Right cardiac atrium (tissue), 5 donors: ENCODE results near the gene GLIS1. TPM values are rescaled to one million over a fixed set of nuclear protein-coding genes. Genes with fewer than 3 reads are reported as not detected.

ENCODE experiments used
- ATAC-seq, 2 donors: fragments of 200-7000 bp; cut with Tn5 transposase; one replicate each; pipeline versions ENCODE4 v1.8.0 to v1.9.1; 2020; ENCODE audit warnings: moderate library complexity in 2 of 2, mild to moderate bottlenecking in 1 of 2
- DNase-seq, 3 donors: peaks; one replicate each; pipeline ENCODE4 v3.0.0-alpha.2; 2020
- H3K27ac ChIP-seq: one replicate; pipeline ENCODE4 v1.5.1; 2013; ENCODE audit warnings: mild to moderate bottlenecking, low read length, control low read depth, moderate library complexity
- H3K27me3 ChIP-seq: one replicate; pipeline ENCODE4 v1.6.1; 2013; ENCODE audit not compliant: control insufficient read depth, insufficient read depth
- H3K4me1 ChIP-seq: one replicate; pipeline ENCODE4 v1.6.1; 2013; ENCODE audit warnings: low read length; ENCODE audit not compliant: control insufficient read depth, insufficient read depth
- H3K4me3 ChIP-seq: one replicate; pipeline ENCODE4 v1.5.1; 2013; ENCODE audit warnings: low read length, control low read depth
- H3K9me3 ChIP-seq: one replicate; pipeline ENCODE4 v1.6.1; 2013; ENCODE audit warnings: low read length; ENCODE audit not compliant: control insufficient read depth
- WGBS: extraction: QIAGEN DNeasy Blood & Tissue Kit; methylation state at CpG from one replicate; pipeline ENCODE4 v1.1.7; 2013; 5-methylcytosine and 5-hydroxymethylcytosine counted together
- intact Hi-C, 4 donors: fragments of 100-400 bp; cut with DNase I; formaldehyde crosslinking; loops; one replicate each; pipeline versions ENCODE4 v1.11.0 to v1.14.0; 2022 to 2023
- polyA plus RNA-seq: library from polyadenylated mRNA; stranded (reverse); fragments of 200-250 nt; gene quantifications from one replicate; pipeline ENCODE4 v1.2.3, GENCODE V29; 2013
- total RNA-seq, 4 donors: library from RNA; stranded (reverse); fragmentation: NEBNext Ultra II Directional; extraction: Animal tissue kit (Norgen Biotek cat#: 25700); gene quantifications; one replicate each; pipeline ENCODE4 v1.2.1, GENCODE V29; 2021
- donor health status: healthy with polysubstance abuse.
- donor health status: DM: no; HTN: yes; CAD: no.
- donor health status: DM: no; HTN: no; CAD: no.
- donor health status: DM: no; HTN: yes; CAD: no; lungs with severe emphysema.
- donor health status: DM: yes; HTN: yes; CAD: no.

Gene GLIS1
- total and polyA plus RNA-seq, 5 donors, result 0.14 to 0.37 (median 0.35) TPM

DNA sequence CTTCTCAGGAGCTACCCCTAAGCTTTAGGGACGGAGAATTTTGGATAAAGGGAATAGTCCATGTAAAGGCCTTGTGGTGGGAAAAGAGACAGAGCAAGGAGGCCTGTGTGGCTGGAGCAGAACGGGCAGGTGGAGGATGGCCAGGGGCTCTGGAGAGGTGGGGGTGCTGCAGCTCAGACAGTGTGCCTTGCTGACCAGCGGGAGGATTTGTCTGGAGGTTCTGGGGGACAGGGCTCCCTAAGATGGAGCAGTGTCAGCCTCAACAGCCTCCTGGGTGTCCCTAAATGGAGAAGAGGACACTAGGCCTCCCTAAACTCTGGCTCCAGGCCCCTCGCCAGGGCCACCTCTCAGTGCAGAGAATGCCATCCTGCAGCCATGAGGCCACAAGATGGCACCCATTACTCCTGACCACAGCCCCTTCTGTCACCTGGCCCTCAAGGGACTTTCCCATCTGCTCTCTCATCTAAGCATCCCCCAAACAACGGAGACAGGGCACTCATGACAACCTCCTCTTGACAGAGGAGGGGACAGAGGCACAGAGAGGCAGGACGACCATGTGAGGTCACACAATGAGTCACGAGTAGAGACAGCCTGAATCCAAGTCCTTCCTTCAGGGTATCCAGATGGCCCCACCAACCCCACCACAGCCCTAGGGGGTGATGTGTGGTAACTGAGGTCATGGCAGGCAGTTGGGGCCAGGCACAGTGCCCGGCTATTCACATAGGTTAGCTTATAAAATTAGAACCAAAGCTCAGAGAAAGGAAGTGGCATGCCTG is 185.0 kb downstream of the GLIS1 start:
- Histone ChIP-seq H3K4me3 (no peak overlapping the region), H3K27ac (no peak overlapping the region), H3K9me3 (no peaks in the 10 kb centered on the region), H3K4me1 (no peaks in the 10 kb centered on the region), H3K27me3 (no peaks in the 10 kb centered on the region)
- ATAC-seq, result no peak
- intact Hi-C loops, result no loop called here
- 74% methylated on average over 8 of the region's 8 CpGs for WGBS
- DNase-seq, result peak in 1 of 3 donors; percentile 6

DNA sequence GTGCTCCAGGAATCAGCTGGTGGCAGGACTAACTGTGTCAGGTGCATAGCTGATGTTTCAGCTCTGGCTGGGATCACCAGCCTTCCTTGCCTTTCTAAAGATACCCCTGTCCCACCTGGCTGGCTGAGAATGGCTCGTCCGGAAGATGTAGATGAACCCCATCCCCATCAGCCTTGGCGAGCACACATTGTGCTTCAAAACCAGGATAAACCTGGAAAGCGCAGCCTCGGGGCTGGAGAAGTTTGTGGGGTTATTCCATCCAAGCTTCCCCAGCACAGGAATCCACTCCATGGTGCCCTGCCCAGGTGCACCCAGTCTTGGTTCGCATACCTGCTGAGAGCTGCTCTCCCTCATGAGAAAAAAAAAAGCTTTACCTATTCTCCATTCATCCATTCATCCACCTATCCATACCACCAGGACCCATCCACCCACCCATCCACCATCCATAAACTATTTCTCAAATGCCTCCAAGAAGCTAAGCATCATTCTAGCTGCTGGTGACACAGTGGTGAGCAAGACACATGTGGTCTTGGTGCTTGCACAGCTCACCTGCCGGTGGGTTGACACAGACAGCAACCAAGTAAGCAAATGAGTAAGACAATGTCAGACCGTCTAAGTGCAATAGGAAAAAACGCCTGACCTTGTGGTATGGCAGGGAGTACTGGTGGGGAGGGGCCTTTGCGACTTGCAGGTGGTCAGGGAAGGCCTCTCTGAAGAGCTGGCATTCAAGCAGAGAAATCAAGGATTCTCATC is 185.8 kb downstream of the GLIS1 start:
- H3K4me1 ChIP-seq, result no peaks in the 10 kb centered on the region
- WGBS, result 87% methylated on average over 10 of the region's 10 CpGs
- peak in 1 of 3 donors; percentile 3 for DNase-seq

DNA sequence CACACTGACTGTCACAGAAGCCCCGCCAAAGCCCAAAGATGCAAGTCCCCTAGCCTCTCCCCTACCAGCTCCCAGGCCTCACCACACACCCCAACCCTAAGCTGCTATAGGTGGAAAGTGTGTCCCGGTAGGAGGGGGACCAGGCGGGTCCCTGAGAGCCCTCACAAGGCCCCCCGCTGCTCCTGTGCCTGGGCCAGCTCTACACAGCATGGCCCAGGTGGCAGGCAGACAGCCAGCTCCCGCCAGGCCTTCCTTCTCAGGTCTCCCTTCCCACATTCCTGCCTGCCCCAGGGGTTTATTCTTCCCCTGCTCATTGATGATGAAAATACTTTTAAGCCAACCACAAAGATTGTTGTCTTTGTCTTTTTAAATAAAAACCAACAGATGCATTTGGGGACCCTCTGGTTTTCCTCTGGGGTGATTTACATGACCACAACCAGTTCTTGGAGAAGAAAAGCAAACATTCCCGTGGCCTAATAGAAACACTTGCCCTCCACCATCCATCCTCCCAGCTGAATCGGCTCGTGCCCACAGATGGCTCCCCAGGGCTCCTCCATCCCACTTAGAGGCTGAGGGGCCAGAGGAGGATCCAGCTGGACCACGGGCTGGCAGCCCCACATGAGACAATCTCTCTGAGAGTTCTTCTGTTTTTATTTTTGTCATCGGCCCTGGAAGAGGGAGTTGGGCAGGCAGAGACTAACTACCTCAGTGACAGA is 186.7 kb downstream of the GLIS1 start:
- ATAC-seq (no peak), DNase-seq (peak in 1 of 3 donors; percentile 25)
- intact Hi-C loops, result no loop called here
- 59% methylated on average over 10 of the region's 10 CpGs for WGBS
- Histone ChIP-seq H3K27me3 (no peaks in the 10 kb centered on the region), H3K4me1 (no peaks in the 10 kb centered on the region), H3K4me3 (no peak overlapping the region), H3K27ac (no peak overlapping the region), H3K9me3 (no peaks in the 10 kb centered on the region)

More for the DNA sequence above, 185.8 kb downstream of the GLIS1 start:
- Histone ChIP-seq H3K27ac (no peak overlapping the region), H3K9me3 (no peaks in the 10 kb centered on the region), H3K4me3 (no peak overlapping the region), H3K27me3 (no peaks in the 10 kb centered on the region)
- ATAC-seq, result no peak
- intact Hi-C loops, result no loop called here

DNA sequence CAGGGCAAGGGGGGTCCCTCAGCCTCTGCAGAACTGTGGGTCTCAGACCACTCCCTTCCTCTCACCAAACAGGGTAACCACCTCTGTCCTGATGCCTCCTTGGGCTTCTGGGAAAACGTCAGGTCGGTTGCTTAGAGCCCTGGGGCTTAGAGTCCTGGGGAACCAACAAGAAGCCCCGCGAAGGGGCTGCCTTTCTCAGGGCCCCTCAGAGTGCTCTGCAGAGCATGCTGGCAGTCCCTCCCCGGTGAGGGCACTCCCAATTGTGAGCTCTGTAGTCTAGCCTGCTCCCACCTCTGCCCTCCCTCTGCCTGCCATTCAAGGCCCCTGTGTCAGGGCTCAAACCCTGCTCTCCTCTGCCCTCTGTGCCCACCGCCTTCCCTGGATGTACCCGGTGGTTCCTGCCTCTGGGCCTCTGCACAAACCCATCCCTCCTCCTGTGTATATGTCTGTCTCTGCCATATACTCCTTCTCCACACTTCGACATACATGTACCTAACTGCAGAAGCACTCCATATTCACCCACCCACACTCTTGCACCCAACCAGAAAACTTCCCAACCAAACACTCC is 187.5 kb downstream of the GLIS1 start:
- 77% methylated on average over 8 of the region's 8 CpGs for WGBS
- DNase-seq (peak in 1 of 3 donors; percentile 16), ATAC-seq (no peak)
- Histone ChIP-seq H3K4me1 (no peaks in the 10 kb centered on the region), H3K9me3 (no peaks in the 10 kb centered on the region), H3K4me3 (no peak overlapping the region), H3K27me3 (no peaks in the 10 kb centered on the region), H3K27ac (no peak overlapping the region)
- intact Hi-C loops, result no loop called here

DNA sequence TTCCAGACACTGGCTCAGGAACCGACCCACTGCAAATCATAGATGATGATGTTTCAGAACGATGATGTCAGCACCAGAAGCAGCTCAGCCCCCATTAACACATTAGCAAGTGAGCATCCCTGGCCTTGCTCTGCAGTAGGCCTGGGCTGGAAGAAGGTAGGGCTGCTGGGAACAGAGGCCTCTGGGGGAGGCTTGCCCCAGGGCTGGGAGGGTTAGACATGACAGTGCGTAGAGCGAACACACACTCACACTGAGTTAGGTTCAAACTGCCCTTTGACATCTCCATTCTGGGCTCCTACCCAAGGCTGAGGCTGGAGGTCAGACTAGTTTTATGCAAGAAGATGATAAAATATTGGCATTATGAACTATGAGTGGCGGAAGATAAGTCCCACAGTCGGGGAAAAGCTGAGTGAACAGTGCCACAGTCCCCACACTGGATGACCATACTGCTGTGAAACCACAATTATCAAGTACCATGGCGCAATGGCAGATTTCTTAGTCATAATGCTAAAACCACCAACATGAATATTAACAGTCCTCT is 188.7 kb downstream of the GLIS1 start:
- H3K4me3 ChIP-seq, result no peak overlapping the region
- intact Hi-C loops, result no loop called here
- ATAC-seq (peak in 1 of 2 donors; percentile 19), DNase-seq (peak in 1 of 3 donors; percentile 52)
- H3K27me3 ChIP-seq, result no peaks in the 10 kb centered on the region
- no peak overlapping the region for H3K27ac ChIP-seq
- H3K4me1 ChIP-seq, result no peaks in the 10 kb centered on the region
- 55% methylated on average over 7 of the region's 7 CpGs for WGBS
- H3K9me3 ChIP-seq, result no peaks in the 10 kb centered on the region

DNA sequence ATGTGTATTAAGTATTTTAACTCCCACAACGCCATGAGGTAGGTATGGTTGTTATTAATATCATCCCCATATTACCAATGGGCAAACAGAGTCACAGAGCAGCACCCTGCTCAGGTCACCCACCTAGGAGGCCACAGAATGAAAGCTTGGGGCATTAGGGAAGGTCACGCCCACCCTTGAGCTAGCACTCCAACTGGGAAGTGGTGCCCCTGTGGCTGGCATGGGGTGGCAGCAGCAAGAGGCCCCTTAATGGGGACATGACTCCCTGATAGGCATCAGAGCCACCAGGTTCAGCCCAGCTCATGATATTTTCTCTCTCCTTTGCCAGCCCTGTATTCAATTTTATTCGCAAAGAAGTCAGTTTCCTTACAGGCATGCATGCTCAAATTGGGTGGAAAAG is 189.2 kb downstream of the GLIS1 start:
- 84% methylated on average over 3 of the region's 3 CpGs for WGBS
- H3K4me1 ChIP-seq, result no peaks in the 10 kb centered on the region
- no peak overlapping the region for H3K27ac ChIP-seq
- no peak overlapping the region for H3K4me3 ChIP-seq
- H3K9me3 ChIP-seq, result no peaks in the 10 kb centered on the region
- DNase-seq (peak in 1 of 3 donors; percentile 7), ATAC-seq (no peak)
- H3K27me3 ChIP-seq, result no peaks in the 10 kb centered on the region
- intact Hi-C loops, result no loop called here

DNA sequence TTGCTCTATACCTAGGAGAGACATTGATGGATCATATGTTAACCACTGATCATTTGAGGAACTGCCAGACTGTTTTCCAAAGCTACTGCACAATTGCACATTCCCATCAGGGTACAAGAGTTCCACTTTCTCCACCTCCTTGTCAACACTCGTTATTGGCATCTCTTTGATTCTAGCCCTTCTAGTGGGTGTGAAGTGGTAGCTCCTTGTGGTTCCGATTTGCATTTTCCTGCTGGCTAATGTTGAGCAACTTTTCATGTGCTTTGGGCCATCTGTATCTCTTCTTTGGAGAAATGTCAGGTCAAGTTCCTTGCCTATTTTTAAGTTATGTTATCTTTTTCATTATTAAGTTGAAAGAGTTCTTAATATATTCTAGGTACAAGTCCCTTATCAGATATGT is 189.7 kb downstream of the GLIS1 start:
- WGBS, result 66% methylated on average over 2 of the region's 2 CpGs
- intact Hi-C loops, result no loop called here
- Histone ChIP-seq H3K4me3 (no peak overlapping the region), H3K27ac (no peak overlapping the region), H3K4me1 (no peaks in the 10 kb centered on the region), H3K9me3 (no peaks in the 10 kb centered on the region), H3K27me3 (no peaks in the 10 kb centered on the region)
- no peak for DNase-seq
- peak; percentile 18 to 48 for ATAC-seq

DNA sequence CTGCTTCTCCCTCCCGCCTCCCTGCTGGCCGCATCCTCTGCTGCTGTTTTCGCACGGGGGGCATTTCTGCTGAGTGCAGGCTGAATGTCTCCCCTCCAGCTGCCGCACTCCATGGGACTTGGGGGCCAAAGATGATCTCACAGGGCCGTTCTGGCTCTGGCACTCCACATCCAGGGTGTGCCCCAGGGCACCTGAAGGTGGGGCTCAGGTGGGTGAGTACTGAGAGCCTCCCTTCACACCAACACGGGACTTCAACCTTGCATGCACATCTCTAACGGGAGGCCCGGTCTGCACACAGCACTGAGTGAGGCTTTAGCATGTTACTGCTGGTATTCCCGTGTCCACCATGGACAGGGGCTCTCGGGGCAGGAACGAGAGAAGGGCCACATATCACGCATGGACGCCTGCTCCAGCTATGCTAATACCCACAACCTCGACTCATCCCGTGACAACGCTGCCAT is 190.9 kb downstream of the GLIS1 start:
- no peak for ATAC-seq
- Histone ChIP-seq H3K4me3 (no peak overlapping the region), H3K9me3 (no peaks in the 10 kb centered on the region), H3K27me3 (no peaks in the 10 kb centered on the region), H3K4me1 (no peaks in the 10 kb centered on the region), H3K27ac (no peak overlapping the region)
- WGBS, result 83% methylated on average over 17 of the region's 17 CpGs
- intact Hi-C loops, result no loop called here
- DNase-seq, result peak in 1 of 3 donors; percentile 56

DNA sequence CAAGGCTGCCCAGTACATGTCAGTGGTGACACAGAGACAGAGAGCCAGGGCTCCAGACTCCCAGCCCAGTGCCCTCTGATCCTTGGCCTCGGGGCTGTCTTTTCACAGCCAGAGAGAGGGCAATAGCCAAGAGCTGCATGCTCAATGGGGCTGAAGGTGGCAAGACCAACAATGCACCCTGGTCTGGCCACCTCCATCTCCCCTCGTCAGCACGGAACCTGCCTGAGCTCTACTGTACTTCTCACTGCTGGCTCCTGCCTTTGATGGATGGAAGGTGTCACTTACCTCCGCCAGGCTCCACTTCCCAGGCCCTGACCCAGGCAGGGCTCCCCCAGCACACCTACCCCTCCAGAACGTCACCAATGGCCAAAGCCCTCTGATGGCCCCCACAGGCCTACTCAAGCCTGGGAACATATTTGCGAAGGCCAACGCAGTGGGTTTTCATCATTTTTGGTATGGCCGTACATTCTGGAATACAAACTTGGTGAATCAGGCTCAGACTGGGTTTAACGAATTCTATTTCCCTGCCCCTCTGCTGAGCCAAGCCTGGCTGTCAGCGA is 191.7 kb downstream of the GLIS1 start:
- ATAC-seq (no peak), DNase-seq (peak in 1 of 3 donors; percentile 18)
- intact Hi-C loops, result no loop called here
- Histone ChIP-seq H3K27me3 (no peaks in the 10 kb centered on the region), H3K9me3 (no peaks in the 10 kb centered on the region), H3K27ac (no peak overlapping the region), H3K4me1 (no peaks in the 10 kb centered on the region), H3K4me3 (no peak overlapping the region)
- WGBS, result 69% methylated on average over 10 of the region's 10 CpGs

DNA sequence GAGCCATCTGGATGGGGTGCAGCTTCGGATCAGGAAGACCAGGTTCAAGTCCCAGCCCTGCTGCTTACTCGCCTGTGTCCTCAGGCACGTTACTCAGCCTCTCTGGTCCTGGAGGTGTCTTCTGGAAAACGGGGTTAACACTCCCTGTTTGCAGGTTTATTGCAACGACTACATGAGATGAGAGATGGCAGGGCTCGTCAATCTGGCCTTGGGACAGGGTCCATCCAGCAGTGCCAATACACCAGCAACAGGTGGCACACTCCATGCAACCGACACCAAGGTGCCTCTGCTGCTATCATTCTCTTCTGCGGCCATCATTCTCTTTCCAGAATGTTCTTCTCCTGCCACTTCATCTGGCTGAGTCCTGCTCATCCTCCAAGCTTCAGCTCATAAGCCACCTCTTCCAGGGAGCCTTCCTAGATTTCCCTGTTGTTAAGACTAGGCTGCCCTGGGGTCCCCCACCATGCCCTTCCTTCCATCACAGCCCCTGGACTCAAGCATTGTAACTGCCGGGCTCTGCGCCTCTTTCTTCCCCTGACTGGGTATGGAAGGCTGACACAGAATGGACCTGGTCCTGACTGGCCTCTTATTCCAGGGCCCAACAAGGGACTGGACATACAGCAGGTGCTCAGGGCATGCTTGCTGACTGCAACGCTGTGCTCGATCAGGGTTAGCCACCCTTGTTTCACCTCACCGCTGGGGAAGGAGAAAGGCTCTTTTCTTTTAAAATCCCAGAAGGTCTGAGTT is 192.4 kb downstream of the GLIS1 start:
- Histone ChIP-seq H3K27me3 (no peaks in the 10 kb centered on the region), H3K4me1 (no peaks in the 10 kb centered on the region), H3K9me3 (no peaks in the 10 kb centered on the region), H3K27ac (no peak overlapping the region), H3K4me3 (no peak overlapping the region)
- WGBS, result 77% methylated on average over 13 of the region's 13 CpGs
- ATAC-seq (no peak), DNase-seq (peak in 1 of 3 donors; percentile 10)
- intact Hi-C loops, result no loop called here
